HEK293 (cell line): ENCODE results near the gene SNCAIP.

Experiments used
- CTCF ChIA-PET: fragments of 350-600 bp; formaldehyde crosslinking; extraction: SDS; loops from one replicate; lab custom pipeline; 2021; ENCODE audit warnings: antibody characterized with exemption; lab: Yijun Ruan, JAX
- POLR2A ChIA-PET: fragments of 300-600 bp; formaldehyde crosslinking; extraction: SDS; loops from one replicate; lab custom pipeline; 2020; ENCODE audit warnings: antibody characterized with exemption, inconsistent platforms; lab: Yijun Ruan, JAX
- H3K27ac ChIP-seq: fragments of 200-500 bp; sonication (Bioruptor generic); 2 replicates; pipeline ENCODE4 v1.5.1; 2014; ENCODE audit warnings: low read depth, low read length, control low read depth, inconsistent platforms; ENCODE audit errors: extremely low read depth
- H3K36me3 ChIP-seq, 2 experiments: fragments of 200-500 bp in 1 of 2; sonication (Bioruptor generic) in 1 of 2; 1 replicate in 1 of 2; 2 replicates in 1 of 2; pipeline ENCODE4 v1.5.1; 2014 to 2017; ENCODE audit warnings: inconsistent platforms in 2 of 2, low read length in 2 of 2; ENCODE audit not compliant: control insufficient read depth in 2 of 2, insufficient read depth in 1 of 2
- H3K4me1 ChIP-seq: fragments of 200-500 bp; sonication (Bioruptor generic); 2 replicates; pipeline ENCODE4 v1.5.1; 2014; ENCODE audit warnings: mild to moderate bottlenecking, low read length, inconsistent platforms; ENCODE audit not compliant: control insufficient read depth, insufficient read depth
- H3K4me3 ChIP-seq: 2 replicates; pipeline ENCODE4 v1.5.1; 2011; ENCODE audit warnings: low read depth, mild to moderate bottlenecking, control low read depth, low read length, moderate library complexity
- H3K9me3 ChIP-seq: fragments of 200-500 bp; sonication (Bioruptor generic); 2 replicates; pipeline ENCODE4 v1.5.1; 2014; ENCODE audit warnings: low read depth, low read length, inconsistent platforms; ENCODE audit not compliant: control insufficient read depth, insufficient read depth
- KLF10 ChIP-seq: fragments of 450-650 bp; IDR thresholded peaks from 2 replicates; pipeline ENCODE4 v1.5.1; 2018; ENCODE audit warnings: missing biosample characterization, mild to moderate bottlenecking, missing genetic modification characterization
- KLF9 ChIP-seq: fragments of 450-650 bp; formaldehyde crosslinking; IDR thresholded peaks from 2 replicates; pipeline ENCODE4 v1.5.1; 2016; ENCODE audit warnings: missing biosample characterization, missing genetic modification characterization, low read depth
- OVOL3 ChIP-seq: fragments of 450-650 bp; formaldehyde crosslinking; IDR thresholded peaks from 2 replicates; pipeline ENCODE4 v1.5.1; 2016; ENCODE audit warnings: missing biosample characterization, missing genetic modification characterization
- SCRT2 ChIP-seq: fragments of 450-650 bp; formaldehyde crosslinking; IDR thresholded peaks from 2 replicates; pipeline ENCODE4 v1.5.1; 2016; ENCODE audit warnings: missing biosample characterization, missing genetic modification characterization
- TCF7L2 ChIP-seq: IDR thresholded peaks from 2 replicates; pipeline ENCODE4 v1.6.1; 2011; ENCODE audit warnings: low read depth, mild to moderate bottlenecking, inconsistent platforms, low read length, moderate library complexity, borderline replicate concordance
- ZBTB17 ChIP-seq: fragments of 450-650 bp; formaldehyde crosslinking; IDR thresholded peaks from 2 replicates; pipeline ENCODE4 v1.5.1; 2016; ENCODE audit warnings: missing biosample characterization, missing genetic modification characterization
- ZBTB8A ChIP-seq: fragments of 450-650 bp; formaldehyde crosslinking; IDR thresholded peaks from 2 replicates; pipeline ENCODE4 v1.5.1; 2016; ENCODE audit warnings: missing biosample characterization, missing genetic modification characterization
- ZEB2 ChIP-seq: fragments of 450-650 bp; formaldehyde crosslinking; IDR thresholded peaks from 2 replicates; pipeline ENCODE4 v1.5.1; 2016; ENCODE audit warnings: missing biosample characterization, missing genetic modification characterization
- ZFP69B ChIP-seq: fragments of 450-650 bp; formaldehyde crosslinking; IDR thresholded peaks from 2 replicates; pipeline ENCODE4 v1.5.1; 2016; ENCODE audit warnings: missing biosample characterization, missing genetic modification characterization
- ZIC2 ChIP-seq: fragments of 450-650 bp; formaldehyde crosslinking; IDR thresholded peaks from 2 replicates; pipeline ENCODE4 v1.5.1; 2016; ENCODE audit warnings: missing biosample characterization, missing genetic modification characterization
- ZNF16 ChIP-seq: fragments of 450-650 bp; formaldehyde crosslinking; IDR thresholded peaks from 2 replicates; pipeline ENCODE4 v1.5.1; 2016; ENCODE audit warnings: low read depth, missing biosample characterization, missing genetic modification characterization
- ZNF24 ChIP-seq: fragments of 450-650 bp; formaldehyde crosslinking; IDR thresholded peaks from 2 replicates; pipeline ENCODE4 v1.5.1; 2016; ENCODE audit warnings: missing biosample characterization, missing genetic modification characterization
- ZNF274 ChIP-seq, 2 experiments: fragments of 200-500 bp in 1 of 2; fragments of 450-650 bp in 1 of 2; sonication (Bioruptor generic) in 1 of 2; formaldehyde crosslinking in 1 of 2; IDR thresholded peaks; 2 replicates each; pipeline versions ENCODE4 v1.5.1 to v1.6.1; 2014 to 2016; ENCODE audit warnings: borderline replicate concordance in 1 of 2, inconsistent platforms in 1 of 2, low read length in 1 of 2, missing biosample characterization in 1 of 2, missing genetic modification characterization in 1 of 2
- ZNF292 ChIP-seq: fragments of 450-650 bp; formaldehyde crosslinking; IDR thresholded peaks from 2 replicates; pipeline ENCODE4 v1.5.1; 2016; ENCODE audit warnings: low read depth, missing biosample characterization, missing genetic modification characterization, borderline replicate concordance
- ZNF391 ChIP-seq: fragments of 450-650 bp; formaldehyde crosslinking; IDR thresholded peaks from 2 replicates; pipeline ENCODE4 v1.5.1; 2016; ENCODE audit warnings: low read depth, missing biosample characterization, missing genetic modification characterization, borderline replicate concordance
- ZNF404 ChIP-seq: fragments of 450-650 bp; formaldehyde crosslinking; IDR thresholded peaks from 2 replicates; pipeline ENCODE4 v1.5.1; 2017; ENCODE audit warnings: missing biosample characterization, missing genetic modification characterization
- ZNF48 ChIP-seq: fragments of 450-650 bp; formaldehyde crosslinking; IDR thresholded peaks from 2 replicates; pipeline ENCODE4 v1.5.1; 2016; ENCODE audit warnings: missing biosample characterization, missing genetic modification characterization
- ZNF548 ChIP-seq: fragments of 450-650 bp; formaldehyde crosslinking; IDR thresholded peaks from 2 replicates; pipeline ENCODE4 v1.5.1; 2016; ENCODE audit warnings: missing biosample characterization, missing genetic modification characterization
- ZNF626 ChIP-seq: fragments of 450-650 bp; sonication (Bioruptor Pico); formaldehyde crosslinking; IDR thresholded peaks from 2 replicates; pipeline ENCODE4 v1.5.1; 2018; ENCODE audit warnings: missing biosample characterization, missing genetic modification characterization, inconsistent platforms
- ZNF777 ChIP-seq: fragments of 450-650 bp; formaldehyde crosslinking; IDR thresholded peaks from 2 replicates; pipeline ENCODE4 v1.5.1; 2017; ENCODE audit warnings: missing biosample characterization, missing genetic modification characterization, borderline replicate concordance
- TF ChIP-seq, protein P1 (sequence below): fragments of 450-650 bp; IDR thresholded peaks from 2 replicates; pipeline ENCODE4 v1.5.1; 2018; ENCODE audit warnings: missing biosample characterization, missing genetic modification characterization
- TF ChIP-seq, protein P2 (sequence below): fragments of 450-650 bp; formaldehyde crosslinking; IDR thresholded peaks from 2 replicates; pipeline ENCODE4 v1.5.1; 2016; ENCODE audit warnings: missing biosample characterization, missing genetic modification characterization
- TF ChIP-seq, protein P3 (sequence below): fragments of 450-650 bp; formaldehyde crosslinking; IDR thresholded peaks from 2 replicates; pipeline ENCODE4 v1.5.1; 2017; ENCODE audit warnings: missing biosample characterization, missing genetic modification characterization

The SNCAIP gene

DNA sequence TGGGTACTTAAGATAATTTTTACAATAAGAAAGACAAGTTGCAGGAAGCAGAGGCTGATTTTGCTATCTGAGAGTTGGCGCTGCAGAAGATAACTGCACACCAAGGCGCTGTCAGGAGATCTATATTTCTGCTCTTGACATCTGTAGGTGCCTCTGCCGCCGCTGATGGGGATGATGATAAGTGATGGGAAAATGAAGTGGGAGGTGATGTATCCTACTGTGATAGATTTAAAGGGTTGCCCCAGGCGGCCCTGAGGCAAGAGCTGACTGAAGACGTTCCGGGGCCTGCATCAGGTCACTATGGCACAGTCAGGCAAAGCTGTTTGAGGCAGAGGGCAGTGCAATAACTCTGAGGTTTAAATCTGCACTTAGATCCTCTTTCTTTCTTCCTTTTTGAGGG is 78.1 kb downstream of the SNCAIP start (continued):
- TF ChIP-seq, protein P1, sequence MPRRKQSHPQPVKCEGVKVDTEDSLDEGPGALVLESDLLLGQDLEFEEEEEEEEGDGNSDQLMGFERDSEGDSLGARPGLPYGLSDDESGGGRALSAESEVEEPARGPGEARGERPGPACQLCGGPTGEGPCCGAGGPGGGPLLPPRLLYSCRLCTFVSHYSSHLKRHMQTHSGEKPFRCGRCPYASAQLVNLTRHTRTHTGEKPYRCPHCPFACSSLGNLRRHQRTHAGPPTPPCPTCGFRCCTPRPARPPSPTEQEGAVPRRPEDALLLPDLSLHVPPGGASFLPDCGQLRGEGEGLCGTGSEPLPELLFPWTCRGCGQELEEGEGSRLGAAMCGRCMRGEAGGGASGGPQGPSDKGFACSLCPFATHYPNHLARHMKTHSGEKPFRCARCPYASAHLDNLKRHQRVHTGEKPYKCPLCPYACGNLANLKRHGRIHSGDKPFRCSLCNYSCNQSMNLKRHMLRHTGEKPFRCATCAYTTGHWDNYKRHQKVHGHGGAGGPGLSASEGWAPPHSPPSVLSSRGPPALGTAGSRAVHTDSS (tag by site-specific recombination), result no peak
- peak; percentile 87 for TF ChIP-seq ZIC2
- no peak for TF ChIP-seq ZNF548 (tag by site-specific recombination)
- no peak for TF ChIP-seq OVOL3 (tag by site-specific recombination)
- no peak for TF ChIP-seq ZNF404 (tag by site-specific recombination)
- TF ChIP-seq ZNF292 (tag by site-specific recombination), result no peak
- no peak for TF ChIP-seq ZNF48
- no peak for TF ChIP-seq ZNF777 (tag by site-specific recombination)
- no peak for TF ChIP-seq KLF9 (tag by site-specific recombination)
- TF ChIP-seq ZBTB17 (tag by site-specific recombination), result peak; percentile 21; the same call in 1 of the 2 replicates
- no peak for TF ChIP-seq ZNF16 (tag by site-specific recombination)
- TF ChIP-seq ZEB2 (tag by site-specific recombination), result no peak
- peak; percentile 67; the same call in 1 of the 2 replicates for TF ChIP-seq TCF7L2

DNA sequence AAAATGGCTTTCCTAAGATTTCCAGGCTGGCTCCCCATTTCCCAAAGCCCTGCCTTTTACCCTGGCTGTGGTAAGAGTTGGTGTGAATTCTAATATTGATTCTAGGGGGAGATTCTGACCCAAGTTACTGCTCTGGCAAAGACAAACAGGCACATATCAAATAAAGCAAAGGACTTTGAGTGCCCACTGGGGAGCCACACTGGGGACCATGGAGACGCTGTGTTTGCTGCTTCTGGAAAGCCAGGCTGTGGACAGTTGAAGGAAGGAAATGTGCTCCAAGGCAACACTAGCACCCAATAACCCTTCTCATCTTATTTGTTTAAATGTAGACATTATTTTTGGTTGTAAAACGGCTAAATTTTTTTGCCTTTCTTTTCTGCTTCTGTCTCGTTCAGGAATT is 78.7 kb downstream of the SNCAIP start:
- peaks cover 29% of the 10 kb centered on the region for H3K4me1 ChIP-seq
- CTCF ChIA-PET, result no interaction called here
- TF ChIP-seq, protein P2, sequence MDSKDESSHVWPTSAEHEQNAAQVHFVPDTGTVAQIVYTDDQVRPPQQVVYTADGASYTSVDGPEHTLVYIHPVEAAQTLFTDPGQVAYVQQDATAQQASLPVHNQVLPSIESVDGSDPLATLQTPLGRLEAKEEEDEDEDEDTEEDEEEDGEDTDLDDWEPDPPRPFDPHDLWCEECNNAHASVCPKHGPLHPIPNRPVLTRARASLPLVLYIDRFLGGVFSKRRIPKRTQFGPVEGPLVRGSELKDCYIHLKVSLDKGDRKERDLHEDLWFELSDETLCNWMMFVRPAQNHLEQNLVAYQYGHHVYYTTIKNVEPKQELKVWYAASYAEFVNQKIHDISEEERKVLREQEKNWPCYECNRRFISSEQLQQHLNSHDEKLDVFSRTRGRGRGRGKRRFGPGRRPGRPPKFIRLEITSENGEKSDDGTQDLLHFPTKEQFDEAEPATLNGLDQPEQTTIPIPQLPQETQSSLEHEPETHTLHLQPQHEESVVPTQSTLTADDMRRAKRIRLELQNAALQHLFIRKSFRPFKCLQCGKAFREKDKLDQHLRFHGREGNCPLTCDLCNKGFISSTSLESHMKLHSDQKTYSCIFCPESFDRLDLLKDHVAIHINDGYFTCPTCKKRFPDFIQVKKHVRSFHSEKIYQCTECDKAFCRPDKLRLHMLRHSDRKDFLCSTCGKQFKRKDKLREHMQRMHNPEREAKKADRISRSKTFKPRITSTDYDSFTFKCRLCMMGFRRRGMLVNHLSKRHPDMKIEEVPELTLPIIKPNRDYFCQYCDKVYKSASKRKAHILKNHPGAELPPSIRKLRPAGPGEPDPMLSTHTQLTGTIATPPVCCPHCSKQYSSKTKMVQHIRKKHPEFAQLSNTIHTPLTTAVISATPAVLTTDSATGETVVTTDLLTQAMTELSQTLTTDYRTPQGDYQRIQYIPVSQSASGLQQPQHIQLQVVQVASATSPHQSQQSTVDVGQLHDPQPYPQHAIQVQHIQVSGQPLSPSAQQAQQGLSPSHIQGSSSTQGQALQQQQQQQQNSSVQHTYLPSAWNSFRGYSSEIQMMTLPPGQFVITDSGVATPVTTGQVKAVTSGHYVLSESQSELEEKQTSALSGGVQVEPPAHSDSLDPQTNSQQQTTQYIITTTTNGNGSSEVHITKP (tag by site-specific recombination), result no peak
- TF ChIP-seq ZNF391 (tag by site-specific recombination), result no peak
- no peak for TF ChIP-seq ZBTB8A (tag by site-specific recombination)
- TF ChIP-seq ZFP69B (tag by site-specific recombination), result no peak
- no peak for TF ChIP-seq ZNF626 (tag by site-specific recombination)
- TF ChIP-seq SCRT2, result no peak
- TF ChIP-seq ZNF24 (tag by site-specific recombination), result no peak
- no peak for TF ChIP-seq KLF10 (tag by site-specific recombination)
- TF ChIP-seq, protein P3, sequence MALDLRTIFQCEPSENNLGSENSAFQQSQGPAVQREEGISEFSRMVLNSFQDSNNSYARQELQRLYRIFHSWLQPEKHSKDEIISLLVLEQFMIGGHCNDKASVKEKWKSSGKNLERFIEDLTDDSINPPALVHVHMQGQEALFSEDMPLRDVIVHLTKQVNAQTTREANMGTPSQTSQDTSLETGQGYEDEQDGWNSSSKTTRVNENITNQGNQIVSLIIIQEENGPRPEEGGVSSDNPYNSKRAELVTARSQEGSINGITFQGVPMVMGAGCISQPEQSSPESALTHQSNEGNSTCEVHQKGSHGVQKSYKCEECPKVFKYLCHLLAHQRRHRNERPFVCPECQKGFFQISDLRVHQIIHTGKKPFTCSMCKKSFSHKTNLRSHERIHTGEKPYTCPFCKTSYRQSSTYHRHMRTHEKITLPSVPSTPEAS (tag by site-specific recombination), result no peak
- TF ChIP-seq ZNF274 (IDR thresholded peaks at IDR 0.05; ENCODE audit: low read length), result no peak
- no peak for TF ChIP-seq ZNF274 (tag by site-specific recombination; IDR thresholded peaks at IDR 0.05; ENCODE audit: borderline replicate concordance)
- TF ChIP-seq, all 188 proteins: peak for 0
- no peaks in the 10 kb centered on the region for H3K36me3 ChIP-seq
- no peaks in the 10 kb centered on the region for H3K9me3 ChIP-seq
- H3K27ac ChIP-seq, result no peak overlapping the region
- no peak overlapping the region for H3K4me3 ChIP-seq
- POLR2A ChIA-PET, result no interaction called here
